Left hindlimb (tissue), 1 donor: Measurements from ENCODE around the gene CLPTM1.
"Not testable (repeated sequence)": the region's sequence is repeated elsewhere in the genome, so short reads cannot be mapped to it uniquely, and the experiment has no call there.

Source experiments
- DNase-seq: peaks from one replicate; pipeline ENCODE4 v3.0.0-alpha.2; 2018

The CLPTM1 gene

GRCh38 chr19:44947041-44947581 is 8.1 kb upstream of the CLPTM1 start:
- DNase-seq = no peak

GRCh38 chr19:44948237-44948636 is 6.9 kb upstream of the CLPTM1 start:
- DNase-seq = no peak

GRCh38 chr19:44948763-44949374 is 6.3 kb upstream of the CLPTM1 start:
- DNase-seq = no peak

GRCh38 chr19:44949550-44949949 is 5.6 kb upstream of the CLPTM1 start:
- no peak for DNase-seq

GRCh38 chr19:44951179-44952159 is 3.7 kb upstream of the CLPTM1 start:
- peak; percentile 66 for DNase-seq

GRCh38 chr19:44954278-44954648 is 917 bp upstream of the CLPTM1 start:
- no peak for DNase-seq

GRCh38 chr19:44955505-44956439 is 592 bp downstream of the CLPTM1 start:
- DNase-seq = no peak

GRCh38 chr19:44957526-44957925 is 2.3 kb downstream of the CLPTM1 start:
- no peak for DNase-seq

GRCh38 chr19:44958090-44958489 is 2.9 kb downstream of the CLPTM1 start:
- DNase-seq = no peak

GRCh38 chr19:44959691-44960090 is 4.5 kb downstream of the CLPTM1 start:
- no peak for DNase-seq

- no peak for DNase-seq
These were observed 5.9 kb downstream of the CLPTM1 start for GRCh38 chr19:44960906-44961728.

- no peak for DNase-seq
These were observed 6.6 kb downstream of the CLPTM1 start for GRCh38 chr19:44961821-44962220.

- DNase-seq = no peak
These were observed 12.9 kb downstream of the CLPTM1 start for GRCh38 chr19:44968118-44968517.

- no peak for DNase-seq
These were observed 13.5 kb downstream of the CLPTM1 start for GRCh38 chr19:44968670-44969069.

- no peak for DNase-seq
These were observed 14.3 kb downstream of the CLPTM1 start for GRCh38 chr19:44969437-44969836.

GRCh38 chr19:44971451-44971850 is 16.3 kb downstream of the CLPTM1 start:
- DNase-seq = not testable (repeated sequence)

GRCh38 chr19:44972802-44973201 is 17.6 kb downstream of the CLPTM1 start:
- DNase-seq = no peak

- DNase-seq = no peak
These were observed 19.0 kb downstream of the CLPTM1 start for GRCh38 chr19:44973982-44974735.

- no peak for DNase-seq
These were observed 19.7 kb downstream of the CLPTM1 start for GRCh38 chr19:44974857-44975256.

- no peak for DNase-seq
These were observed 20.3 kb downstream of the CLPTM1 start for GRCh38 chr19:44975444-44975843.

GRCh38 chr19:44984005-44984404 is 28.8 kb downstream of the CLPTM1 start:
- no peak for DNase-seq
